Large intestine (tissue), 3 donors: ENCODE data around the gene KIAA0930. TPM values are rescaled to one million over a fixed set of nuclear protein-coding genes. Genes with fewer than 3 reads are reported as not detected.

Source experiments
- DNase-seq, 2 donors: peaks; one replicate each; pipeline versions ENCODE4 v3.0.0 to v3.0.0-alpha.2; 2013
- H3K27ac ChIP-seq: one replicate; pipeline ENCODE4 v1.5.1; 2013; ENCODE audit warnings: low read length
- H3K27me3 ChIP-seq: 2 replicates; pipeline ENCODE4 v1.6.1; 2013; ENCODE audit warnings: low read length; ENCODE audit not compliant: control insufficient read depth, insufficient read depth
- H3K36me3 ChIP-seq: 2 replicates; pipeline ENCODE4 v1.6.1; 2013; ENCODE audit warnings: low read length; ENCODE audit not compliant: control insufficient read depth, insufficient read depth
- H3K4me1 ChIP-seq: one replicate; pipeline ENCODE4 v1.6.1; 2013; ENCODE audit warnings: low read length; ENCODE audit not compliant: control insufficient read depth, insufficient read depth
- H3K4me3 ChIP-seq: one replicate; pipeline ENCODE4 v1.5.1; 2013; ENCODE audit warnings: low read length
- H3K9me3 ChIP-seq: one replicate; pipeline ENCODE4 v1.6.1; 2013; ENCODE audit warnings: mild to moderate bottlenecking, low read depth, low read length, moderate library complexity; ENCODE audit not compliant: control insufficient read depth
- WGBS: methylation state at CpG from one replicate; pipeline ENCODE4 v1.1.5; 2013; ENCODE audit warnings: low lambda C conversion rate; ENCODE audit not compliant: insufficient coverage; 5-methylcytosine and 5-hydroxymethylcytosine counted together
- polyA plus RNA-seq: library from polyadenylated mRNA; unstranded; fragments of 120-200 nt; gene quantifications from one replicate; pipeline ENCODE4 v1.2.1, GENCODE V29; 2013

The KIAA0930 gene
- polyA plus RNA-seq, 1 donor = 21.8 TPM

DNA sequence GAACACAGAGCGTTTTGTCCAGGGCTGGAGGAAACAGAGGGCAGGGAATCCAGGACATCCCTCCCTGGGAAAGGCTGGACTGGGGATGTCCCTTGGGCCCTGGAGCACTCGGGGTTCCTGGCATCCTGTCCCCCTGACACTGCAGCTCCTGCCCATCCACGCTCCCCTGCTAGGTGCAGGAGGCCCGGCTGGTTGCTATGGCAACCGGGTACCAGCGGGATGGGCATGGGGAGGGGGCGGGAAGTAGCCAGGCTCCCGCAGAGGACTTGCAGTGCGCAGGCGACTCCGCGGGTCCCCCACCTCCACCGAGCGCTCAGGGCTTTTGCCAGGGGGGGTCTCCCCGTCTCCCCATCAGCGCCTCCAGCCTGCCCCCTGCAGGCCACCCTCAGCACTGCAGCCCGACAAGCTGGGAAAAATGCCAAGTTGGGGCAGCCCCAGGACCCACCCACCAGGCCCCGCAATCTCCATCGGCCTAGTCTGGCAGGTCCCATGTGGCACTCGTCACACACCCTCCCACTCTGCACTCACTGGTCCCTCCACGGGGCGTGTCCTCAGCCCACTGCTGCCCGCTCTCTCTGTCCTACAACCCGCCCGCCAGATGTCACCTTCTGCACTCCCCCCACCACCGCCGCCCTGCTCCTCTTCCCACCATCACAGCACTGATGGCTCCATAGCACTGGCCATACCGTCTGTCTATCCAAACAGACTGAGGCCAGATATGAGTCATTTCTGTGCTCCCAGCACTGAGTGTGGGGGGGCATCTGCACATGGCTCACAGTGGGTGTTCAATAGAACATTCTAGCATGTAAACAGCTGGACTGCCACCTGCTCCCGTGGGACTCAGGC is 31.5 kb downstream of the KIAA0930 start:
- H3K4me3 ChIP-seq = no peak overlapping the region
- DNase-seq = no peak
- peaks cover 5% of the 10 kb centered on the region for H3K27me3 ChIP-seq
- peaks cover 11% of the 10 kb centered on the region for H3K36me3 ChIP-seq
- WGBS = no CpG with 5 or more reads among the region's 29 CpGs
- H3K27ac ChIP-seq = no peak overlapping the region
- H3K4me1 ChIP-seq = no peaks in the 10 kb centered on the region
- H3K9me3 ChIP-seq = no peaks in the 10 kb centered on the region

DNA sequence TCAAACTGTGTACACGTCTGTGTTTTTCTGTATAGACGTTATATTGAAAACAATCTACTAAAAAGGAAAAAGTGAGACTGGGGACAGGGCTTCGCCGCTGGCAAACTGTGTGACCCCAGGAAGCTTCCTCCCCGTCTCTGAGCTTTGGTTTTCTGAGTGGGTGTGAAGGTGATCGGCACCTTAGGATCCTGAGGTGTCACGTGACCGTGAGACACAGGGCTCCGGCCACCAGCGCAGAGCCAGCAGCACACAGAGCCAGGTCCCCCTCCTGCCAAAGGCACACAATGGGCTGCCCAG is 32.0 kb downstream of the KIAA0930 start:
- DNase-seq = no peak
- peaks cover 12% of the 10 kb centered on the region for H3K36me3 ChIP-seq
- WGBS = no CpG with 5 or more reads among the region's 10 CpGs

GRCh38 chr22:45207981-45208664 is 32.6 kb downstream of the KIAA0930 start:
- Histone ChIP-seq H3K27ac (no peak overlapping the region), H3K27me3 (peaks cover 5% of the 10 kb centered on the region), H3K4me1 (no peaks in the 10 kb centered on the region), H3K4me3 (no peak overlapping the region), H3K9me3 (no peaks in the 10 kb centered on the region), H3K36me3 (peaks cover 12% of the 10 kb centered on the region)
- WGBS = no CpG with 5 or more reads among the region's 24 CpGs
- no peak for DNase-seq

More for the DNA sequence above, 32.0 kb downstream of the KIAA0930 start:
- H3K4me1 ChIP-seq = no peaks in the 10 kb centered on the region
- H3K27me3 ChIP-seq = peaks cover 5% of the 10 kb centered on the region
- H3K27ac ChIP-seq = no peak overlapping the region
- H3K9me3 ChIP-seq = no peaks in the 10 kb centered on the region
- H3K4me3 ChIP-seq = no peak overlapping the region

DNA sequence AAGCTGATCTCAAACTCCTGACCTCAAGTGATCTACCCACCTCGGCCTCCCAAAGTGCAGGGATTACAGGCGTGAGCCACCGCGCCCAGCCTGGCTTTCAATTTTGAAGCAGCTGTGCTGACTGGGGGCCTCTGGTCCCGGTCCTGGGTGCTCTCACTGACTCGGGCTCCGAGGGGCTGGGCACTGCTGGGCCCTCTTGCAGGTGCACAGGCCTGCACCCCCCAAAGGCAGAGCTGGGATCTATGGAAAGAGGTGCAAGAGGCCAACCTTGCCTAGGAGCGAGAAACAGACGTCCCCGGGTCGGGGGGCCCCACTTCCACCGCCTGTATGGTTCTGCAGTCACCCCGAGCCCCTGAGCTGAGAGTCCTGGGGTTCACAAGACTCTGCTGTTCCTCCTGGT is 33.2 kb downstream of the KIAA0930 start:
- Histone ChIP-seq H3K27me3 (no peaks in the 10 kb centered on the region), H3K9me3 (no peaks in the 10 kb centered on the region), H3K4me3 (no peak overlapping the region), H3K36me3 (peaks cover 16% of the 10 kb centered on the region), H3K4me1 (no peaks in the 10 kb centered on the region), H3K27ac (no peak overlapping the region)
- no peak for DNase-seq
- WGBS = no CpG with 5 or more reads among the region's 13 CpGs

DNA sequence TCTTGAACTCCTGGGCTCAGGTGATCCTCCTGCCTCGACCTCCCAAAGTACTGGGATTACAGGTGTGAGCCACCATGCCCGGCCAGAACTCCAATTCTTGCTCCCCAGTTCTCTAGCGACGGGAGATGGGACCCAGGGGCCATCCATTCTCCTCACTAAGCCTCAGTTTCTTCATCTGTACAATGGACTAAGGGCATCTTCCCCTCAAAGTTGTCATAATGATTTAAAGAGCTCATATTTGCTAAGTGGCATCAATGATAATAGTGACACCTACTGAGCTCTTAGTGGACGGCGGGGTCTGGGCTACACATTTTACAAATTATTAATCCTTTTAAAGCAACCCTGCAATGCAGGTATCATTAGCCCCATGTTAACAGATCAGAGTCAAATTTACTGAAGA is 34.5 kb downstream of the KIAA0930 start:
- Histone ChIP-seq H3K4me1 (no peaks in the 10 kb centered on the region), H3K9me3 (no peaks in the 10 kb centered on the region), H3K27me3 (no peaks in the 10 kb centered on the region), H3K27ac (no peak overlapping the region), H3K4me3 (no peak overlapping the region), H3K36me3 (peaks cover 16% of the 10 kb centered on the region)
- no peak for DNase-seq
- no CpG with 5 or more reads among the region's 6 CpGs for WGBS

DNA sequence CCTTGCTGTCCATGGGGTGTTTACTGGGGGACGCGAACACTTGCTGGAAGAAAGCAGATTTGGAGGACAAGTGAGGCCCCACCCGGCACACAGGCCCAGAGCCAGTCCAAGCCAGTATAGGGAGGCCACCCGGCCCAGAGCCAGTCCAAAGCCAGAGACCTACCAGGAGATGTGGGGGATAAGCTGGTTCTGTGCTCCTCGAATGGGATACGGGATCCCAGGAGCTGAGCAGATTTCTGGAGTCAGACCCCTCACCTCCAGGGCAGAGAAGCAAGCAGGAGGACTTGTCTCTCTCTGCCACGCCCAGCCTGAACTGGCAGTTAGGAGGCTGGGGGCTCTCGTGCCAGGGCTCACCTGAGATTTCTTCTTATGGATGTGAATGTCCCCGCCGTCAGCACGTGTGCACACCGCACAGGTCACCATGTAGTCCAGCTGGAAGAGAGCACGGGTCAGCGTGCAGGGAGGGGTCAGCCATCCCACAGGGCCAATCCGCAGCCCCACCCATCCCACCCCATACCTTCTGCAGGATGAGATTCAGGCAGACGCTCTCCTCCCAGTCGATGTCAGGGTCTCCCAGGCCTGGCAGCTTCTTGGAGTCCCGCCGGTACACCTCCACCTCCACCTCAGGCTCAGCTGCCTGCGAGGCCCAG is 35.3 kb downstream of the KIAA0930 start:
- no peak for DNase-seq
- Histone ChIP-seq H3K9me3 (no peaks in the 10 kb centered on the region), H3K27ac (no peak overlapping the region), H3K4me3 (no peak overlapping the region), H3K27me3 (no peaks in the 10 kb centered on the region), H3K36me3 (peaks cover 21% of the 10 kb centered on the region), H3K4me1 (no peaks in the 10 kb centered on the region)
- WGBS = no CpG with 5 or more reads among the region's 20 CpGs

DNA sequence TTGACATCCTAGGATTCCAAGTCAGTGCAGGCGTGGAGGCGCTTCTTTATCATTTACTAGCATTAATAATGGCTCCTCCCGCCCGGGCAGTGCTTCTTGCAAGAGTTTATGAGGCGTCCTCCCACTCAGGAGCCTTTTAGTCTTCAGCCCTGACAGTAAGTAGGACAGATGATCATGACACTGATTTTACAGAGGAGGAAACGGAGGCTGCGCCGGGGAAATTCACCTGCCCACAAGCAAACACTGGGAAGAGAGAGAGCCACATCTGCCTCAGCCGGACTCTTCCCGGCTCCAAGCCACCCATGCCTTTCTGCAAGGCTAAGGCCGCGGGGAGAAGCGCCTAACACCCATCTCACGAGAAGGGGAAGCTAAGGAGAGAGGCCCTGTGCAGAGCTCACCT is 35.9 kb downstream of the KIAA0930 start:
- Histone ChIP-seq H3K27me3 (no peaks in the 10 kb centered on the region), H3K4me3 (no peak overlapping the region), H3K4me1 (no peaks in the 10 kb centered on the region), H3K9me3 (no peaks in the 10 kb centered on the region), H3K27ac (no peak overlapping the region), H3K36me3 (peaks cover 23% of the 10 kb centered on the region)
- DNase-seq = no peak
- WGBS = no CpG with 5 or more reads among the region's 14 CpGs

DNA sequence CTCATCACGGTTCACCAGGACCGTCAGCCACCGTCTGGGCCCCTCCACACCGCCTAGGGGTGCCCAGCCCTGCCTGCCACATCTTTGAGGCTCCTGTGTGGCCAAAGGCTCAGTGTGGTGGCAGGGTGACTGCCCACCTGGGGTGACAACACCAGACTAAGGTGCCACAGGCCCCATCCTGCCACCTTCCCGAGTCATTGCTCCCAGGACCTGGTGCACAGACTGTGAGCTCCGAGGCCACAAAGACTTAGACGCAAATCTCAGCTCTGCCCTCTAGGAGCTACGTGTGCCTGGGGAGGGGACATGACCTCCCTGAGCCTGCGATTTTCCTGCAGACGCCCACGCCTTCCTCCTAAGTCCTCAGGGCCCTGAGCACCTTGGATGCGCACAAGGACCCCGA is 36.5 kb downstream of the KIAA0930 start:
- H3K4me1 ChIP-seq = no peaks in the 10 kb centered on the region
- no peak for DNase-seq
- H3K36me3 ChIP-seq = peaks cover 29% of the 10 kb centered on the region
- WGBS = no CpG with 5 or more reads among the region's 13 CpGs
- no peaks in the 10 kb centered on the region for H3K27me3 ChIP-seq
- H3K27ac ChIP-seq = no peak overlapping the region
- H3K9me3 ChIP-seq = no peaks in the 10 kb centered on the region
- no peak overlapping the region for H3K4me3 ChIP-seq

DNA sequence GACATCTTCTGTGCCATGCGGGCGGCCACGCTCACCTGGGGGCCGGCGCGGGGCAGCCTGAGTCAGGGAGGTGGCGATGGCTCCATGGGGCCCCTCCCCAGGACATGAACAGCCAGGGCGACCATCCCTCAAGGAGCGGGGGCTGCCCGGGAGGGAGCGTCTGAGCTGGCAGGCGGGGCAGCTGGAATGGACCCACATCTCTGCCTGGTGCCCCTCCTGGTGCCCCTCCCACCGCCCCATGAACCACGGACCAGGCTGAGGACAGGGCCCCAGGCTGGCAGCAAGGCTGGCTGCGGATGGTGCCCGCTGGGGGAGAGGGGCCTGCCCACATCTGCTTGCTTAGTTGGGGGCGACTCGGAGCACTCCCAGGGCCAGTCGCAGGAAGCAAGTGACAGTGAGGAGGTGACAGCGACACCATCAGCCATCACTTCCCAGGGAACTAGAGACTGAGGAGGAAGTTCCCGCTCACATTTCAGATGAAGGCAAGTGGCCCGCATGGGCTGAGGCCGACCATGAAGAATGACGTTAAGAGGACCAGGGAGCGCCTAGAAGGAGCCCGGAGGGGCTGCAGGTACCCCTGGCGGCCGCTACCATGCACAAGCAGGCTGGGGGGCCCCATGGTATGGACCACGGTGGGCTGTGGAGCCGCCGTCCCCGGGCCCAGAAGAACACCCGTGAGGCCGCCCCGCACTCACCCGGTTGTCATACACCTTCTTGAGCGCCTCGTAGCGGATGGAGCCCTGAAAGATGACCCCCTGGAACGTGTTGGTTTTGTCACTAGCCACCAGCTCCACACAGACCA is 37.3 kb downstream of the KIAA0930 start:
- Histone ChIP-seq H3K27ac (no peak overlapping the region), H3K27me3 (no peaks in the 10 kb centered on the region), H3K4me1 (no peaks in the 10 kb centered on the region), H3K36me3 (peaks cover 33% of the 10 kb centered on the region), H3K4me3 (no peak overlapping the region), H3K9me3 (no peaks in the 10 kb centered on the region)
- WGBS = no CpG with 5 or more reads among the region's 40 CpGs
- no peak for DNase-seq
